GM12892 (cell line): ENCODE results near the gene JPH3. TPM values are rescaled to one million over a fixed set of nuclear protein-coding genes. Genes with fewer than 3 reads are reported as not detected.

Experiments used
- DNase-seq: peaks from one replicate; pipeline ENCODE4 v3.0.0; 2011; ENCODE audit not compliant: insufficient read length
- FAIRE-seq: peaks from 2 replicates; lab custom pipeline; 2011; peaks lifted over from hg19 to GRCh38; lab: Jason Lieb, UNC
- POLR2A ChIP-seq: IDR thresholded peaks from 2 replicates; pipeline ENCODE4 v1.6.1; 2011; ENCODE audit warnings: low read depth, low read length, control low read depth
- POLR2AphosphoS5 ChIP-seq: IDR thresholded peaks from 2 replicates; pipeline ENCODE4 v1.6.1; 2011; ENCODE audit warnings: low read depth, low read length, control low read depth
- TAF1 ChIP-seq: IDR thresholded peaks from 2 replicates; pipeline ENCODE4 v1.6.1; 2011; ENCODE audit warnings: low read depth, mild to moderate bottlenecking, control low read depth, low read length, borderline replicate concordance
- polyA plus RNA-seq: library from polyadenylated mRNA; unstranded; fragments of >200 nt; gene quantifications from one replicate; pipeline ENCODE4 v1.2.1, GENCODE V29; 2012; ENCODE audit warnings: missing spikeins, inconsistent platforms; ENCODE audit not compliant: missing spikeins

Gene JPH3
- polyA plus RNA-seq = 0.06 TPM

- DNase-seq (no peak), FAIRE-seq (no peak)
- TF ChIP-seq TAF1 = no peak
Observed at GRCh38 chr16:87602001-87602775, at the start of gene JPH3. JPH3 (plus strand) TSS chr16:87602508; CDS start chr16:87603147, 639 bp downstream.

- DNase-seq (no peak), FAIRE-seq (no peak)
- TF ChIP-seq TAF1 (no peak), POLR2AphosphoS5 (no peak)
Observed at GRCh38 chr16:87552772-87553573, 49.3 kb upstream of the JPH3 start.

GRCh38 chr16:87554754-87555427, 47.4 kb upstream of the JPH3 start:
- FAIRE-seq = no peak

GRCh38 chr16:87555647-87556046, 46.7 kb upstream of the JPH3 start:
- DNase-seq (no peak), FAIRE-seq (no peak)
- no peak for TF ChIP-seq POLR2A

More at GRCh38 chr16:87554754-87555427, 47.4 kb upstream of the JPH3 start:
- no peak for DNase-seq
- TF ChIP-seq POLR2A = no peak
- no peak for TF ChIP-seq POLR2AphosphoS5
- no peak for TF ChIP-seq TAF1

- DNase-seq (no peak), FAIRE-seq (no peak)
- TF ChIP-seq POLR2A = no peak
- TF ChIP-seq TAF1 = no peak
- TF ChIP-seq POLR2AphosphoS5 = no peak
Observed at GRCh38 chr16:87556941-87557459, 45.3 kb upstream of the JPH3 start.

GRCh38 chr16:87558682-87559081, 43.6 kb upstream of the JPH3 start:
- FAIRE-seq (no peak), DNase-seq (no peak)
- TF ChIP-seq POLR2A (no peak), POLR2AphosphoS5 (no peak), TAF1 (no peak)

GRCh38 chr16:87559945-87560344, 42.4 kb upstream of the JPH3 start:
- DNase-seq = no peak
- no peak for TF ChIP-seq TAF1
- TF ChIP-seq POLR2AphosphoS5 = no peak
- TF ChIP-seq POLR2A = no peak
- FAIRE-seq = no peak

GRCh38 chr16:87560428-87561199, 41.7 kb upstream of the JPH3 start:
- TF ChIP-seq POLR2AphosphoS5 (no peak), TAF1 (no peak), POLR2A (no peak)
- no peak for FAIRE-seq
- no peak for DNase-seq

GRCh38 chr16:87561200-87562105, 40.9 kb upstream of the JPH3 start:
- DNase-seq = no peak
- TF ChIP-seq TAF1 (no peak), POLR2AphosphoS5 (no peak), POLR2A (no peak)
- no peak for FAIRE-seq

GRCh38 chr16:87562201-87562600, 40.1 kb upstream of the JPH3 start:
- TF ChIP-seq POLR2AphosphoS5 (no peak), TAF1 (no peak), POLR2A (no peak)
- DNase-seq (no peak), FAIRE-seq (no peak)
